Right atrium auricular region (tissue), 2 donors: ENCODE results near the gene SPEN. TPM values are rescaled to one million over a fixed set of nuclear protein-coding genes. Genes with fewer than 3 reads are reported as not detected.

Experiments
- DNase-seq: peaks from one replicate; pipeline ENCODE4 v3.0.0-alpha.2; 2019; ENCODE audit warnings: low spot score
- H3K27ac ChIP-seq, 2 donors: fragments of 200-600 bp; sonication (generic); 1 replicate in 1 of 2; 2 replicates in 1 of 2; pipeline ENCODE4 v1.5.1; 2016 to 2019
- H3K27me3 ChIP-seq, 2 donors: fragments of 200-600 bp; sonication (generic); one replicate each; pipeline versions ENCODE4 v1.5.1 to v1.6.0; 2017 to 2019
- H3K36me3 ChIP-seq: fragments of 200-600 bp; sonication (generic); one replicate; pipeline ENCODE4 v1.5.1; 2016
- H3K4me1 ChIP-seq, 2 donors: fragments of 200-600 bp; sonication (generic); one replicate each; pipeline versions ENCODE4 v1.5.1 to v1.6.0; 2017 to 2019
- H3K4me3 ChIP-seq, 2 donors: fragments of 200-600 bp; sonication (generic); 1 replicate in 1 of 2; 2 replicates in 1 of 2; pipeline ENCODE4 v1.5.1; 2017 to 2019; ENCODE audit warnings: mild to moderate bottlenecking in 1 of 2, moderate library complexity in 1 of 2
- H3K9me3 ChIP-seq, 2 donors: fragments of 200-600 bp; sonication (generic); one replicate each; pipeline ENCODE4 v1.5.1; 2019
- total RNA-seq, 2 donors: library from RNA; depleted of rRNA; stranded (reverse); fragments of >200 nt; gene quantifications; one replicate each; pipeline ENCODE4 v1.1.0, GENCODE V29; 2016
- TF ChIP-seq, protein P1 (sequence below), 2 donors: fragments of 200-600 bp; sonication (generic); IDR thresholded peaks; one replicate each; pipeline ENCODE4 v1.5.1; 2019; ENCODE audit warnings: antibody characterized with exemption in 2 of 2

The SPEN gene
- total RNA-seq, 2 donors from 2014 or later = 25.0 to 32.9 TPM

DNA sequence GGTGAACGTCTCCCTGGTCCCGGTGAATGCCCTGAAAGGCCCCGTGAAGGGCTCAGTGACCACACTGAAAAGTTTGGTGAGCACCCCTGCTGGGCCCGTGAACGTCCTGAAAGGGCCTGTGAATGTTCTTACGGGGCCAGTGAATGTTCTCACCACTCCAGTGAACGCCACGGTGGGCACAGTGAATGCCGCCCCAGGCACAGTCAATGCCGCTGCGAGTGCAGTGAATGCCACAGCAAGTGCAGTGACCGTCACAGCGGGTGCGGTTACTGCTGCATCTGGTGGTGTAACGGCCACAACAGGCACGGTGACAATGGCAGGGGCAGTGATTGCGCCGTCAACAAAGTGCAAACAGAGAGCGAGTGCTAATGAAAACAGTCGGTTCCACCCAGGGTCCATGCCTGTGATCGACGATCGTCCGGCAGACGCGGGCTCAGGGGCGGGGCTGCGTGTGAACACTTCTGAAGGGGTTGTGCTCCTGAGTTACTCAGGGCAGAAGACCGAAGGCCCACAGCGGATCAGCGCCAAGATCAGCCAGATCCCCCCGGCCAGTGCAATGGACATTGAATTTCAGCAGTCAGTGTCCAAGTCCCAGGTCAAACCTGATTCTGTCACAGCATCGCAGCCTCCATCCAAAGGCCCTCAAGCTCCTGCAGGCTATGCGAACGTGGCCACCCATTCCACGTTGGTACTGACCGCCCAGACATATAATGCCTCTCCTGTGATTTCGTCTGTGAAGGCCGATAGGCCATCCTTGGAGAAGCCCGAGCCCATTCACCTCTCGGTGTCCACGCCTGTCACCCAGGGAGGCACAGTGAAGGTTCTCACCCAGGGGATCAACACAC is 86.9 kb downstream of the SPEN start:
- TF ChIP-seq, protein P1, sequence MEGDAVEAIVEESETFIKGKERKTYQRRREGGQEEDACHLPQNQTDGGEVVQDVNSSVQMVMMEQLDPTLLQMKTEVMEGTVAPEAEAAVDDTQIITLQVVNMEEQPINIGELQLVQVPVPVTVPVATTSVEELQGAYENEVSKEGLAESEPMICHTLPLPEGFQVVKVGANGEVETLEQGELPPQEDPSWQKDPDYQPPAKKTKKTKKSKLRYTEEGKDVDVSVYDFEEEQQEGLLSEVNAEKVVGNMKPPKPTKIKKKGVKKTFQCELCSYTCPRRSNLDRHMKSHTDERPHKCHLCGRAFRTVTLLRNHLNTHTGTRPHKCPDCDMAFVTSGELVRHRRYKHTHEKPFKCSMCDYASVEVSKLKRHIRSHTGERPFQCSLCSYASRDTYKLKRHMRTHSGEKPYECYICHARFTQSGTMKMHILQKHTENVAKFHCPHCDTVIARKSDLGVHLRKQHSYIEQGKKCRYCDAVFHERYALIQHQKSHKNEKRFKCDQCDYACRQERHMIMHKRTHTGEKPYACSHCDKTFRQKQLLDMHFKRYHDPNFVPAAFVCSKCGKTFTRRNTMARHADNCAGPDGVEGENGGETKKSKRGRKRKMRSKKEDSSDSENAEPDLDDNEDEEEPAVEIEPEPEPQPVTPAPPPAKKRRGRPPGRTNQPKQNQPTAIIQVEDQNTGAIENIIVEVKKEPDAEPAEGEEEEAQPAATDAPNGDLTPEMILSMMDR (IDR thresholded peaks at IDR 0.05) = no peak
- Histone ChIP-seq H3K9me3 (no peaks in the 10 kb centered on the region), H3K36me3 (peaks cover 95% of the 10 kb centered on the region), H3K27me3 (no peaks in the 10 kb centered on the region), H3K4me3 (no peak overlapping the region), H3K4me1 (peaks cover 0 to 9% of the 10 kb centered on the region in 2 donors), H3K27ac (no peak overlapping the region)
- no peak for DNase-seq

DNA sequence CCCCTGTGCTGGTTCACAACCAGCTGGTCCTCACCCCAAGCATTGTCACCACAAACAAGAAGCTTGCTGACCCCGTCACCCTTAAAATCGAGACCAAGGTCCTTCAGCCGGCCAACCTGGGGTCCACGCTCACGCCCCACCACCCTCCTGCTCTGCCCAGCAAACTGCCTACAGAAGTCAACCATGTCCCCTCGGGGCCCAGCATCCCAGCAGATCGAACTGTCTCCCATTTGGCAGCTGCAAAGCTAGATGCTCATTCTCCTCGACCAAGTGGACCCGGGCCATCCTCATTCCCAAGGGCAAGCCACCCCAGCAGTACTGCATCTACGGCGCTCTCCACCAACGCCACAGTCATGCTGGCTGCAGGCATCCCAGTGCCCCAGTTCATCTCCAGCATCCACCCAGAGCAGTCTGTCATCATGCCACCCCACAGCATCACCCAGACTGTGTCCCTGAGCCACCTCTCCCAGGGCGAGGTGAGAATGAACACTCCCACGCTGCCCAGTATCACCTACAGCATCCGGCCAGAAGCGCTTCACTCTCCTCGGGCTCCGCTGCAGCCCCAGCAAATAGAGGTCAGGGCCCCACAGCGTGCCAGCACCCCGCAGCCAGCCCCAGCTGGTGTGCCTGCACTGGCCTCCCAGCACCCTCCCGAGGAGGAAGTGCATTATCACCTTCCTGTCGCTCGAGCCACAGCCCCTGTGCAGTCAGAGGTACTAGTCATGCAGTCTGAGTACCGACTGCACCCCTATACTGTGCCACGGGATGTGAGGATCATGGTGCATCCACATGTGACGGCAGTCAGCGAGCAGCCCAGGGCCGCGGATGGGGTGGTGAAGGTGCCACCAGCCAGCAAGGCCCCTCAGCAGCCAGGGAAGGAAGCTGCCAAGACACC is 87.8 kb downstream of the SPEN start:
- H3K27ac ChIP-seq = no peak overlapping the region
- peaks cover 0 to 13% of the 10 kb centered on the region in 2 donors for H3K4me1 ChIP-seq
- no peaks in the 10 kb centered on the region for H3K27me3 ChIP-seq
- H3K36me3 ChIP-seq = peaks cover 95% of the 10 kb centered on the region
- TF ChIP-seq, protein P1 (IDR thresholded peaks at IDR 0.05) = no peak
- no peaks in the 10 kb centered on the region for H3K9me3 ChIP-seq
- no peak overlapping the region for H3K4me3 ChIP-seq
- DNase-seq = no peak

DNA sequence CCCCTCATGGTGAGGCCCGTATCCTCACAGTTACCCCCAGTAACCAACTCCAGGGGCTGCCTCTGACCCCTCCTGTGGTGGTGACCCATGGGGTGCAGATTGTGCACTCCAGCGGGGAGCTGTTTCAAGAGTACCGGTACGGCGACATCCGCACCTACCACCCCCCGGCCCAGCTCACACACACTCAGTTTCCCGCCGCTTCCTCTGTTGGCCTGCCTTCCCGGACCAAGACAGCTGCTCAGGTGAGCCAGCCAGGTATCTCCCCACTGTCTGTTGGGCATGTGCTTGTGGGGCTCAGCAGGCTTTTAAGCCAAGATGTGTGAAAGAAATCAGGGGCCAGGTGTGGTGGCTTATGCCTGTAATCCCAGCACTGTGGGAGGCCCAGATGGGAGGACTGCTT is 88.5 kb downstream of the SPEN start:
- TF ChIP-seq, protein P1 (IDR thresholded peaks at IDR 0.05) = no peak
- DNase-seq = no peak
- H3K4me1 ChIP-seq = peaks cover 0 to 13% of the 10 kb centered on the region in 2 donors
- H3K27ac ChIP-seq = no peak overlapping the region
- peaks cover 95% of the 10 kb centered on the region for H3K36me3 ChIP-seq
- H3K27me3 ChIP-seq = no peaks in the 10 kb centered on the region
- H3K4me3 ChIP-seq = no peak overlapping the region
- H3K9me3 ChIP-seq = no peaks in the 10 kb centered on the region

DNA sequence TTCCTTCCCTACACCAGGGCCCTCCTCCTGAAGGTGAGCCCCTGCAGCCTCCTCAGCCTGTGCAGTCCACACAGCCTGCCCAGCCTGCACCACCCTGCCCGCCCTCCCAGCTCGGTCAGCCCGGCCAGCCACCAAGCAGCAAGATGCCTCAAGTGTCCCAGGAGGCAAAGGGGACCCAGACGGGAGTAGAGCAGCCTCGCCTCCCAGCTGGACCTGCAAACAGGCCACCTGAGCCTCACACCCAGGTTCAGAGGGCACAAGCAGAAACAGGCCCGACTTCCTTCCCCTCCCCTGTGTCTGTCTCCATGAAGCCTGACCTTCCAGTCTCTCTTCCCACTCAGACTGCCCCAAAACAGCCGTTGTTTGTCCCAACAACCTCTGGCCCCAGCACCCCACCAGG is 89.6 kb downstream of the SPEN start:
- no peak overlapping the region for H3K27ac ChIP-seq
- H3K4me3 ChIP-seq = no peak overlapping the region
- no peak for DNase-seq
- H3K4me1 ChIP-seq = peaks cover 0 to 13% of the 10 kb centered on the region in 2 donors
- H3K9me3 ChIP-seq = no peaks in the 10 kb centered on the region
- TF ChIP-seq, protein P1 (IDR thresholded peaks at IDR 0.05) = no peak
- peaks cover 95% of the 10 kb centered on the region for H3K36me3 ChIP-seq
- H3K27me3 ChIP-seq = no peaks in the 10 kb centered on the region

DNA sequence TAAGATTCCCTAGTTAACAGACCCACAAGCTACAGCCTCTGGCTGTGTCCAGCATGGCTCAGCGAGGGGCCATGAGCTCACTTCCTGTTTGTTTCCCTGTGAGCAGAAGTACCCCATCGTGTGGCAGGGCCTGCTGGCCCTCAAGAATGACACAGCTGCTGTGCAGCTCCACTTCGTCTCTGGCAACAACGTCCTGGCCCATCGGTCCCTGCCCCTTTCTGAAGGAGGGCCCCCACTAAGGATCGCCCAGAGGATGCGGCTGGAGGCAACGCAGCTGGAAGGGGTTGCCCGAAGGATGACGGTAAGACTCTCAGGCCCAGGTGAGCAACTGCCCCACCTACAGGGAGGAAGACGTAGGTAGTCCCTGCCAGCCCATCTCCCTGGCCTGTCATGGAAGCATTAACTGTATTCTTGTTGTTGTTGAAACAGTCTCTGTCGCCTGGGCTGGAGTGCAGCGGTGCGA is 90.2 kb downstream of the SPEN start:
- Histone ChIP-seq H3K27ac (peak overlapping the region in 1 of 2 donors; percentile 12), H3K9me3 (no peaks in the 10 kb centered on the region), H3K27me3 (no peaks in the 10 kb centered on the region), H3K4me1 (peaks cover 0 to 13% of the 10 kb centered on the region in 2 donors), H3K36me3 (peaks cover 95% of the 10 kb centered on the region), H3K4me3 (no peak overlapping the region)
- TF ChIP-seq, protein P1 (IDR thresholded peaks at IDR 0.05) = no peak
- DNase-seq = no peak
